Lung microvascular endothelial cell (primary cell): ENCODE data around the gene ICE2. TPM values are rescaled to one million over a fixed set of nuclear protein-coding genes. Genes with fewer than 3 reads are reported as not detected.

Source experiments
- DNase-seq, 2 donors: peaks; one replicate each; pipeline versions ENCODE4 v3.0.0 to v3.0.0-alpha.2; 2010; ENCODE audit warnings: low read depth in 2 of 2
- total RNA-seq: library from RNA; depleted of rRNA; stranded (reverse); fragments of >200 nt; gene quantifications from 2 replicates; pipeline ENCODE4 v1.2.1, GENCODE V29; 2014

The ICE2 gene
- total RNA-seq, 1 donor from 2014 or later: 32.7 TPM

DNA sequence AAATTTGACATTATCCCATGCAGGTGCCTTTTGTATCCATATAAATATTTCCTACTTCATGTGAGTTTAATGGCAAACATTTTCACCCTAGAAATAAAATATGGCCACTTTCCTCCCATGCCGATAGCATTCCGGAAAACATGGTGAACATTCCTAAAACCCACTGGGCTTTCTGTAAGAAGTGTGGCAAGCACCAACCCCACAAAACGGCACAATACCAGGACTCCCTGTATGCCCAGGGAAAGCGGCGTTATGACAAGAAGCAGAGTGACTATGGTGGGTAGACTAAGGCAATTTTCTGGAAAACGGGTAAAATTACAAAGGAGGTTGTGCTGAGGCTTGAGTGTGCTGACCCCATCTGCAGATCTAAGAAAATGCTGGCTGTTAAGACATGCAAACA, 88.7 kb downstream of the ICE2 start:
- DNase-seq: no peak

DNA sequence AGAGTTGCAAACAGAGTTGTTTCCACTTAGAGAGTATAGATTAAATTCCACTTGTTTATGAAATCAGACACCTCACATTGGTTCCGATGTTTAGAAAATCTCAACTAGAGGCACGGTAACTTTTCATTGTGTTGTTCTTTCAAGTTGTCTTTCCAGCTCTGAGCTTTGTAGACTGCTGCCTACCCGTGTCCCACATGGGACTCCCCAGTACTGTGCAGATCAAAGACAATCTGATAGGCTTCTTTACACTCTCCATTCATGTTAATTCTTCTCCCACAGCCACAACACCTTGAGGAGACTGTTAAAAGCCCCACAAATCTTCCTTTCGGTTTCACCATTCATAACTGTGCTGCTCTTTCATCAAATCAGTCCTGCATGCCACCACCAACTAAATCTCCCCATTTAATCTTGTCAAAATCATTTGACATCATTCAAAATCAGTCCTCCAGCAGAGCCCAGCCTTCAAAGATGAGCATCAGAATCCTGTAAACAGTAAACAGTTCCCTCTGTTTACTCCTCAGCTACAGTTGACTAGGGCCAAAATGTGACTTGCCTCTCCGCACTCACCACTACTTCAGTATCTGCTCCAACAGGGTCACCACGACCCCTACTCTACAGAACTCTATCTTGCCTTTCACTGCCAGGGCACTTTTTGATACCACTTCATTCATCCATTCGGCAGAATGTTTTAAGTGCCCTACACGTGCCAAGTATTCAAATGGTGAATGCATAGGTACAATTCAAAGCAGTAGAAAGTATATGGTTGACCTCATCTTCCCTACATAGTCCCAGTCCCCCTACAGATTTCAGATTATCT, 89.5 kb downstream of the ICE2 start:
- DNase-seq: no peak

DNA sequence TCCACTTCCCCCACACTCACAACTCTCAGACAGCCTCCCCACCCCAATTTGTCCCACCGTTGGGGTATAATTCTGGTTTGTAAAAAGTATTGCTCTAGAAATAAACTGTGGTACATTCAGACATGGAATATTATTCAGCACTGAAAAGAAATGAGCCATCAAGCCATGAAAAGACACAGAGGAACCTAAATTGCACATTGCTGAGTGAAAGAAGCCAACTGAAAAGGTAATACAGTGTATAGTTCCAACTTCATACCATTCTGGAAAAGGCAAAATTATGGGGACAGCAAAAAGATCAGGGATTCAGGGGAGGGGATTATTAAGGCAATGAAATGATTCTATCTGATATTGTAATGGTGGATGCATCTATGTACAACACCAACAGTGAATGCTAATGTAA, 91.6 kb downstream of the ICE2 start:
- DNase-seq: no peak

DNA sequence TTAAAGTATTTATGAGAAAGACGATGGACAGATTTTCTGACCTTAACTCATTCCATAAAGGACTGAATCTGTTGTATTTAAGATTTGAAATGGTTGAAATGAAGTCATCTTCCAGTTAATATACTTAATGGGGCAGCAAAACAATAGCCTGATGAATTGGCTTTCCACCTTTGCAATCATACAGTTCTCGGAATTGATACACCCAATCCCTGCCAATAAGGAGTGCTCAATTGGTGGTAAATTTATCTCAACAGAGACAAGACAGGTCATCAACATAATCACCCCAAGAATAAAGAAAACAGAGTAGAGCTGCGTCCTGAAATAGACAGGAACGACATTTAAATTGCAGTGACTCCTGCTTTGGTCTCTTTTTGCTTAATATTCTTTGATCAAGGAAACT, 92.3 kb downstream of the ICE2 start:
- DNase-seq: no peak

DNA sequence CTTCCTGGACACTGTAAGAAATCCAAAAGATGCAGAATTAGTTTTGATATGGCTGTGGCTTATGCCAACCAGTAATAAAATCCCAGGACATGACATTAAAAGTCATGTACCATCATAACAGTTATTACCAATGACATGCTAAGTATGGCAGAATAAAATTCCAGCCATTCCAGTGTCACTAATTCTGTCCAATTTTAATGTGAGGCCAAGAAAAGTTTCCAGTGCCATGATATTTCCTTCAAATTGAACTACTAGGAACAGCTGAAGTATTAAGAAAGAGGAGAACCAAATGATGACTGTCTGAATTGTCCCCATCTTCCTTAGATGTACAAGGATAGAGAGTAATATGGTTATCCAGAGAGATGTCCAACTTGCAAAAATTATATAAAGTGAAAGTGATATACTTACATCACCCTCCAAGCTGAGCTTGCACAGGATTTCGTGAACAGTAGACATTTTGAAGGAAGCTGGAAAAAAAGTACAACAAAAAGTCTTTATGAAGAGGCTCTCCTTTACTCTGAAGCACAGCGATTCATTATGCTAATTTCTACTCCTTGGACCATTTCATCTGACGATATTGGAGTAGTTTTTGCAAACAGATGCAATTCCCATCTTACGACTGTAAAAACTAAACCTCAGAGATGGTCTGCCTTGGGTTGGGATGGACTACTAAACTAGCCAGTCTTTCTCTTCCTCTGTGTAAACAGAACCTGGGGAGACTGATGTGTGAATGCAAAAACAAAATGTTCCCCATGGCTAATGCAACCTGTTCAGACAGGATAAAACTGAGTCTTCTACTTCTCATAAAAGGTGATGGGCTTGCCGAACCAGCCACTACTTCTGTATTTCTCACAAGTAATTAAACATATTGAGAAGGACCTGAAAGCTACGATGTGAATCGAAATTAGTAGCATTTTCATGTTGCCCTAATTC, 93.1 kb downstream of the ICE2 start:
- no peak for DNase-seq

DNA sequence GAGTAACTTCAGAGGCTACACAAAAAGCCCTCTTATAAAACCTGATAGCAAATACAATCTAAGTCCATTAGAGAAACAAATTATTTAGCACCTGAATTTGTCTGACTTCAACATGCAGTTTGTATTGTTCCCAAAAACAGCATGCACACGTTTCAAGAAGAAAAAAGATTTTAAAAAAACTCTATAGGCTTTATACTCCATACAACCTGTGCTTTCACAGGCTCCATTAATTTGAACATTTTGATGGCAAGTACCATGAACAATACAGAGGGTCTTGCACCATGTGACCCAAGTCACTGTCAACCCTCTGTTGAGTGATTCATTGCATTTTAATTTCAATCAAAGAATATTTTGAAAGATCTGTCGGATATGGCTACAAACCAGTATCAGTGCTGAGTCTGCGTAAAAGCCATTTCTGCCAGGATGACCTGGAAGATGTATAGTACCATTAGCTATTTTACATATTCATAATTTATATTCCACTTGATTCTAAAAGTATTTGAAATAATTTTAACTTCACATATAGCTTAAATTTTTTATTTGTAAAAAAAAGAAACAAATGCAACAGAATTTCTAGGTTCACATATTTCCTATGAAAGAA, 94.3 kb downstream of the ICE2 start:
- no peak for DNase-seq

DNA sequence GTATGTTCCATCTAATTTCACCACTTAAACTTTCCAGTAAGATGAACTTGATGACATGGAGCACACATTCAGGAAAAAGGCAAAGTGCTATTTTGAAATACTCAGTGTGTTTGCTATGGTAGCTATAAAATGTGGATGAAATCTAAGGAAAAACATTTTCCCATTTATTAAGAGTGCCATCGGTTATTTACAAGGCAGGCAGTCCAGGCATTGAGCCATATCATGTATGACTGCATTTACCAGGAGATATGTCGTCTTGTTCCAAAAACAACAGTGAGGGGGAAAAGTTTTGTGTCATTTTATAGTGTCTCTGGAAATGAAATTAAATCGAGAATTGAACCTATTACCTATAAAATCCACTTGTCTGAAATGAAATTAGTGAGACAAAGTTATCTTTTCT, 94.9 kb downstream of the ICE2 start:
- DNase-seq: peak in 1 of 2 donors; percentile 95

DNA sequence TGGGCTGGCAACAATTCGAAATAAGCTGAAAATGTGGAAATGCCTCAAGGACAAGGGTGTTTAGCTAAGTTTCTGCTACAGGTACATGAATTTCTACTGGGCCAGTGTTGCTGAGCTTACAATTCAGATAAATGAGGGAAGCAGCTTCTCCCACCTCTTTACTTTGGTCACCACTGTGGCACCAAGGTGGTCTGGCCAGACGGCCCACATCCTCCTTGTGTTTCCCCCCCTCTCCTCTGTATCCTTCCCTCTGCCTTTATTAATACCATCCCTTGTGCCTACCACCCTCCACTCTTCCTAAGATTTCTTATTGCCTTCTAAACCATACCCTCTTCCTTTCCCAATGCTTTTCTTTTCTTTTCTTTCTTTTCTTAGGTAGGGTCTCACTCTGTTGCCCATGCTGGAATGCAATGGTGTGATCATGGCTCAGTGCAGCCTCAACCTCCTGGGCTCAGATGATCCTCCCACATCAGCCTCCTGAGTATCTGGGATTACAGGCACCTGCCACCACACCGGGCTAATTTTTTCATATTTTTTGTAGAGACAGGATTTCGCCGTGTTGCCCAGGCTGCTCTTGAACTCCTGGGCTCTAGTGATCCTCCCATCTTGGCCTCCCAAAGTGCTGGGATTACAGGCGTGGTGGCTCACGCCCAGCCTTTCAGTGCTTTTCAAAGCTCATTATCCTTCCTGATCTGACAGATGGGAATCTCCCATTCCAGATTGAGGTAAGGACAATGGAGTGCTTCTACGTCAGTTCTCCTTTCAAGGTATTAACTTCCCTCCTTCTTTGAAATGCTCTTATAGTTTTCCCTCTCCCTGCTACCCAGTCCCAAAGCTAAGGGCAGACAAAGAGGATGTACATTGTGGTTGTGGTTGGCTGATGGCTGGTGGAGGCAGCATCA, 95.9 kb downstream of the ICE2 start:
- no peak for DNase-seq

DNA sequence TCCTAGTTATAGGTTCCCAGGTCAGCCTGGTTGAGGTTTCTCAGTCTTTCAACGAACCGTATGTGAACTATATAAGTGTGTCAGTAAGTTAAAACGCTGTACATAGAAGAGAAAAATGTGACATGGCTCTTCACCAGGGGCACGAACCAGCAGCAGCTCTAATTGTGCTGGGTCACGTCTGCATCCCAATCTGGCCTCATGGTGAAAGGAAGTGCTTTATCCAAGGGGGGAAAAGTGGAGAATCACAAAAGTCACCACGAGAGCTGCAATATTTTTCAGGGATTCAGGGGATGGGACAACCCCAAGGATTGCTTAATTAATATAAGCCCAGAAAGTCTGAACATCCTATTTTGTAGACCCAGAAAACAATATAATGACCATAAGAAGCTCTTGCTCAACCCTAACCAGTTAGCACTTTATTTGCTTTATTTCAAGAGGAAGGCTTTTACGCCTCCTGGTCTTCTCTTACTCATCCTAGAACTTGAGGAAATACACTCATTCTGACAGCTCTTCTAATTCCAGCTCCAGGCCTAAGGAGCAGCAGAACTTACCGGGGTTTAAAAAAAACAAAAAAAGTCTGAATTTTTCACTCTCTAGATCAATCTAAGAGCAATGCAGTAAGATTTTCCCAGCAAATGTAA, 97.7 kb downstream of the ICE2 start:
- peak in 1 of 2 donors; percentile 73 for DNase-seq

DNA sequence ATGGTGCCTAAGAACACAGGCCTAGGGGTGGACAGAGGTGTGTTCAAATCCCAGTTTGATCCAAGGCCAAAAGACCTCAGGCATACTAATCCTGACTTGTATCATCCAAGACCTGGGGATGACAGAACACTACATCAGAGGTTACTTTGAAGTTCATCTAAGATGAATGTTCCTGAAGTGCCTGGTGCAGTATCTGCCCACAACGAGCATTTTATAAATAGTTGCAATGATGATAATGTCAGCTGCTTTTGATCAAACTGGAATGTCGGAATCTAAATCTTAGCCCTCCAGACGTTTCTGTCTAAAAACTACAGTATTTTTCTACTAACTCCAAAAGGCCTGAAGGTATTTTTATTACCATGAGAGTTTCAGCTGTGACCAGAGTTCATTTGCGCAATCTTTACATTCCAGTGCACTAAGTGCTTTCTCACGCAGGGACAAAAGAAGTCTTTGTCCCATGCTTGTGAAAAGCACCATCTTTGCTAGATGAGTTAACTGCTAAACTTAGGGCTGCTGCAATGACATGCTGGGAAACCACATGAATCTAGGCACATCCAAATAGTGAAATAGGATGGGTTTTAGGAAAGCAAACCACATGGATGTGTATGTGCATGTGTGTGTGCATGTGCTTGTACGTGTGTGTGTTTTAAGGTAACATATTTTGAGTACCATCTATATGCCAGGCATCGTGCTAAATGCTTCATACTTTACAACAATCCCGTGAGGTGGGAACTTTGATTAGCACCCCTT, 99.2 kb downstream of the ICE2 start:
- no peak for DNase-seq

DNA sequence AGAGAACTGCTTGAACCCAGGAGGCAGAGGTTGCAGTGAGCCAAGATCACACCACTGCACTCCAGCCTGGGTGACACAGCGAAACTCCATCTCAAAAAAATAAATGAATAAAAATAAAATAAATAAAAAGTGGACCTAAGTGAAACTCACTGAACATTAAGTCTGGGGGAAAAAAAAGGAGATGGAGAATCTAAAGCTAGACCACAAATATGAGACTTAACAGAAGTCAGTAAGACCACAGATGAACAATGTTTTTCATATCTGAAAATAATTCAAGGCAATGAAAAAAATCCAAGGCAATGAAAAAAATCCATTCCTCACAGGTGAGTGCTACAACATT, 99.8 kb downstream of the ICE2 start:
- DNase-seq: no peak

DNA sequence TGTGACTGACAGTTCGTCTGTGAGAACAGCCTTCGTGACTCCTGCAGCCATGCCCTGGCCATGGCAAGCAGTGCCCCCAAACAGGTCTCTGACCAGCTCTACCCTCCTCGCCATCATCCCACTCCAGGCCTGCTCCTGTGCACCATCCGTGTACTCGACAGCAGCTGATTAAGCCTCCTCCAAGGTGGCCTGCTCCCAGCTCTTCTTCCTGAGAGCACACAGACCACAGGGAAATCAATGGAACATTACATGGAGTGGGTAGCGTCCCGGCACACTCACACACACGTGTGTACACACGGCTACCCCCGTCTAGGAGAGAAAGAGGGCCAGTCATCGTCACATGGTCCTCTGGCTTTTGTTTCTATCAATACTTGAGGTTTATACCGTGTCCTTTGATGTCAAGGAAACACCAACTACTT, 102.3 kb downstream of the ICE2 start:
- DNase-seq: peak in 1 of 2 donors; percentile 48

DNA sequence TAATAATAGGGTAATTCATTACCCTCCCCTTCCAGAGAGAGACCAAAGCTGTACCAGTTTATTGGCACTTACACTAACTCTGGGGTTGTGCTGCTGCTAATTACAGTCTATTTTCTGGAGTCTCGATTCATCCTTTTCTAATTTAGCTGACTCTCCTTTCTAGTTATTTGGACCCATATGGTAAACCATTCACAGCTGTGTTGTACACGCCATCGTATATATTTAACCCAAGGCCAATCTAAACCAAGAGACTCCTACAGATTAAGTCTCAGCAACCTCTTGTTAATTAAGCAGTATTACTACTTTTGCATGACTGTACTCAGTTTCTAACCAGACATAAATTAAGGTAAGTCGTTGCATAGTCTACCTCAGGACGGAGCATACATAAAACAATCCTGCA, 103.6 kb downstream of the ICE2 start:
- no peak for DNase-seq

DNA sequence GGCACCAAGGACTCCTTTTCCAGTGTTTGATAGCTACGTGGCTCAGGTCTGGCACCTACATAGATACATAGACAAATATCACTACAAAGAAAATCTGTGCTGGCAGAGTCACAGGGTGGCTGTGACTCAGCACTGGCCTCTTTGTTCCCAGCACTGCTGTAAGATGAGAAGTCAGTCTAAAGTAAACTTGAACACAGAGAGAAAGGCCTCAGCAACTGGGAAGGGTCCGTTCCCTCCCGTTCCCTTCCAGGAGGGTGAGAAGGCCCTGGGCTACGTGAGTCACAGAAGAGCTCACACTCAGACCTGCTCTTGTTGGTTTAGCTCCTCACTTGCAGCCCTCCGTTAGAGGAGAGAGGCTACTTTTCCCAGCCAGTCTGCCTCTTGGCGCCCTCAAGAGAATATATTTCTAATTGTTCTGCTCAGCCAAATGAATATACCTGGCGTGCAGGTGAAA, 104.3 kb downstream of the ICE2 start:
- DNase-seq: peak; percentile 77 to 97

DNA sequence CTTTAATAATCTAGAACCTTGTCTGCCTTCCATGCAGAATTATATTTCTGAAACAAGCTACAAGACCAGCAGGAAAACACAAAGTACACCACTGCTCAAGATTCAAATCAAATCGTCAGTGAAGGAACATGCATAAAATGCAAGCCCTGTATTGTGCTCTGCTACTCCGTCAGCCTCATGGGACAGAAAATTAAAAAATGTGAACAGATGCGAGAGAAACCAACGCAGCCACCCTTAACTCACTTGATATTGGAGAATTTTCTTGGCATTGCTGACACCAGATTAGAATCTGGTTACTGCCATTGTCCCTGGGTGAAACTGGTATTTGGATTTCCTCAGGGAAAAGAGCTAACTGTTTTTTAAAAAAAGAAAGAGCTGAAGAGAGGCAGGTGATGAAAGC, 104.7 kb downstream of the ICE2 start:
- no peak for DNase-seq

DNA sequence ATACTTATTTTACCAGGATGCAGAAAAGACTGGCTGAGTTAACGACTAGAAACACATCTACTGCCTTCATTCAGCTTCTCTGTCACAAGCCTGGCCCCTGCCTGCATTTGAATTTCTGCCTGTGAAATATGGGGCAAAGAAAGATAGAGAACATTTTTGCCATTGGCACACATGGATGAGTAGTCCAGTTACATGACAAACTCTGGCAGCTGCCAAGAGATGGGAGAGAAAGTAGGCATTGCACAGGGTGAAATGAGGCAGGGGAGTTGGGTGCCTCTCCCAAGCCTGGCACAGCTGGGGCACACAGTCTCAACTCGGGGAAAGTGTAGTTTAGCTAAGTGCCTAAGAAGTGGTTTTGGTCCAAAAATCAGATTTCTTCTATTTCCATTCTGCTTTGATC, 105.2 kb downstream of the ICE2 start:
- DNase-seq: no peak

DNA sequence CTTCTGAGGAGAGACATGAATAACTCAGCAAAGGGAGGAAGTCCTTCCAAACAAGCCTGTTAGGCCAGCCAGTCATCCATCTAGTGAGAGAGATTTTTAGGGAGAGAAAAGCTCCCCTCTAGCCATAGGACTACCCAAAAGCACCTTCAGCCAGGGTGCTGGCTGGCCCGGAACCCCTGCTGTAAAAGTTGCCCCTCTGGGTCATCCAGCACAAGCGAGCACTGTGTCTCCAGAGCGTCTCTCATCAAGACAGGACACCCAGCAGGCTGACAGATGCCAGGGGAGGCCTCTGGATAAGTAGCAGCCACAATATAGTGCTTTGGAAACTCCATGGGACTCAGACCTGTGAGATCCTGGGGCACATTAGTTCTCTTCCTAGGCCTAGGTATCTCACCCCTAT, 105.6 kb downstream of the ICE2 start:
- no peak for DNase-seq

DNA sequence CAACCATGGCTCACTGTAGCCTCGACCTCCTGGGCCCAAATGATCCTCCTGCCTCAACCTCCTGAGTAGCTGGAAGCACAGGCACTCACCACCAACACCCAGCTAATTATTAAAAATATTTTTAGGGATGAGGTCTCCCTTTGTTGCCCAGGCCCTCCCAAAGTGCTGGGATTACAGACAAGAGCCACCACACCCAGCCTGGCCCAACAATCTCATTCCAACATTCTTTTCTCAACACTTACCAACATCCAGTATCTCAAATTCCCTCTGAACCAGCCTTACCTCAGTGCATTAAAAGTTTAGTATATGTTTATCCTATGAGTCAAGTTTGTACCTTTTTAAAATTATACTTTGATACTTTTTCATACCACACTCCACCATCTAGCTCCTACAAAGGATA, 106.2 kb downstream of the ICE2 start:
- DNase-seq: no peak

DNA sequence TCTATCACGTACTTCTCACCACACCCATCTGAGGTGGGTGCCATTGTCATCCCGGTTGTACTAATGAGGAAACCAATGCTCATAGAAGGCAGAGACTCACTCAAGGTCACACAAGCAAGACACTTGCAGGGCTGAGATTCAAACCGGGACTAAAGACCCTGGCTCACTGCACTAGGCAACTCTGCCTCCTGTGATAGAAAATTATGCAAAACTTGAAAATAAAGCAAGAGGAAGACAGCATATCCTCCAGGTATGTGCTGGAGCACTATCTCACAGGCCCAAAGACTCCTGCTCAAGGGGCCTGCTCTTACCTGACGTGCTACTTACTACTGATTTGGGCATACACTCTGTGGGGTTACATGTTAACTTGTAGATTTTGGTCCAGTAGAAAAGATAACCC, 106.7 kb downstream of the ICE2 start:
- DNase-seq: no peak
